Measurements from ENCODE around the gene IPCEF1.

The IPCEF1 gene

GRCh38 chr6:154169193-154169847 lies 187.3 kb downstream of the IPCEF1 start:
- DNase-seq: no peak
- Histone ChIP-seq H3K4me1 (no peaks in the 10 kb centered on the region), H3K4me3 (ENCODE audit: low read depth, low read length) (no peak overlapping the region), H3K27me3 (no peaks in the 10 kb centered on the region), H3K9me3 (no peaks in the 10 kb centered on the region), H3K36me3 (no peaks in the 10 kb centered on the region)
- no peak for TF ChIP-seq CTCF (IDR thresholded peaks at IDR 0.05; ENCODE audit: low read depth, low read length)

GRCh38 chr6:154167126-154167525 lies 189.5 kb downstream of the IPCEF1 start:
- DNase-seq: no peak
- no peaks in the 10 kb centered on the region for H3K9me3 ChIP-seq
- no peaks in the 10 kb centered on the region for H3K27me3 ChIP-seq
- H3K36me3 ChIP-seq: no peaks in the 10 kb centered on the region
- no peaks in the 10 kb centered on the region for H3K4me1 ChIP-seq
- no peak for TF ChIP-seq CTCF (IDR thresholded peaks at IDR 0.05; ENCODE audit: low read depth, low read length)
- H3K4me3 ChIP-seq (ENCODE audit: low read depth, low read length): no peak overlapping the region

DNA sequence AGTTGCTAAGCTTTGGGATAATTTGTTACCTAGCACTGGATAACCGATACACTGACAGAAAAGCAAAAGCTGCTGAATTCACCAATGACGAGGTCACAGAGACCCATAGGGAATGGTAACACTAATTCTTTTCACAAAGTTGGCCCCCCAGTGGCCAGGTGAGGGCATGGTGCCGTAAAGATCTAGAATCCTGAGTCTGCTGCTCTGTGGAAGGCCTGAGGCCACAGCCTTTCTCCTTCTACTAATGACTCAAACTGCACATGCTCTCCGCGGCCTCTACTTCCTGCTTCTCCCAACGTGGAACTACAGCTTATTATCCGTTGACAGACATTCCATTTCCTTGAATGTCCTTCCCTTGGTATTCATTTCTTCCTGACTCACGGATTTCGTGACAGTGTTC lies 190.5 kb downstream of the IPCEF1 start:
- Histone ChIP-seq H3K4me1 (no peaks in the 10 kb centered on the region), H3K9me3 (no peaks in the 10 kb centered on the region), H3K36me3 (no peaks in the 10 kb centered on the region), H3K27me3 (no peaks in the 10 kb centered on the region), H3K4me3 (ENCODE audit: low read depth, low read length) (no peak overlapping the region)
- TF ChIP-seq CTCF (IDR thresholded peaks at IDR 0.05; ENCODE audit: low read depth, low read length): no peak
- DNase-seq: no peak

GRCh38 chr6:154165478-154165877 lies 191.1 kb downstream of the IPCEF1 start:
- no peaks in the 10 kb centered on the region for H3K9me3 ChIP-seq
- no peak for TF ChIP-seq CTCF (IDR thresholded peaks at IDR 0.05; ENCODE audit: low read depth, low read length)
- H3K4me1 ChIP-seq: no peaks in the 10 kb centered on the region
- H3K4me3 ChIP-seq (ENCODE audit: low read depth, low read length): no peak overlapping the region
- H3K36me3 ChIP-seq: no peaks in the 10 kb centered on the region
- no peak for DNase-seq
- no peaks in the 10 kb centered on the region for H3K27me3 ChIP-seq

GRCh38 chr6:154164397-154164796 lies 192.2 kb downstream of the IPCEF1 start:
- no peak for TF ChIP-seq CTCF (IDR thresholded peaks at IDR 0.05; ENCODE audit: low read depth, low read length)
- H3K4me3 ChIP-seq (ENCODE audit: low read depth, low read length): no peak overlapping the region
- no peaks in the 10 kb centered on the region for H3K4me1 ChIP-seq

GRCh38 chr6:154161689-154162088 lies 194.9 kb downstream of the IPCEF1 start:
- no peaks in the 10 kb centered on the region for H3K4me1 ChIP-seq
- no peak overlapping the region for H3K4me3 ChIP-seq (ENCODE audit: low read depth, low read length)
- H3K36me3 ChIP-seq: no peaks in the 10 kb centered on the region
- no peaks in the 10 kb centered on the region for H3K27me3 ChIP-seq
- DNase-seq: no peak
- no peak for TF ChIP-seq CTCF (IDR thresholded peaks at IDR 0.05; ENCODE audit: low read depth, low read length)
- no peaks in the 10 kb centered on the region for H3K9me3 ChIP-seq

More at GRCh38 chr6:154164397-154164796, 192.2 kb downstream of the IPCEF1 start:
- no peaks in the 10 kb centered on the region for H3K36me3 ChIP-seq
- H3K9me3 ChIP-seq: no peaks in the 10 kb centered on the region
- no peaks in the 10 kb centered on the region for H3K27me3 ChIP-seq
- DNase-seq: no peak
